SHP77 treated with DMSO at 0.1 percent for 48 hours (cell line): ENCODE data around the gene GH1.
"Not testable (repeated sequence)": the region's sequence is repeated elsewhere in the genome, so short reads cannot be mapped to it uniquely, and the experiment has no call there.

Experiments used
- DNase-seq: peaks from one replicate; lab custom pipeline; 2025; lab: John Stamatoyannopoulos, UW

GH1 gene

DNA sequence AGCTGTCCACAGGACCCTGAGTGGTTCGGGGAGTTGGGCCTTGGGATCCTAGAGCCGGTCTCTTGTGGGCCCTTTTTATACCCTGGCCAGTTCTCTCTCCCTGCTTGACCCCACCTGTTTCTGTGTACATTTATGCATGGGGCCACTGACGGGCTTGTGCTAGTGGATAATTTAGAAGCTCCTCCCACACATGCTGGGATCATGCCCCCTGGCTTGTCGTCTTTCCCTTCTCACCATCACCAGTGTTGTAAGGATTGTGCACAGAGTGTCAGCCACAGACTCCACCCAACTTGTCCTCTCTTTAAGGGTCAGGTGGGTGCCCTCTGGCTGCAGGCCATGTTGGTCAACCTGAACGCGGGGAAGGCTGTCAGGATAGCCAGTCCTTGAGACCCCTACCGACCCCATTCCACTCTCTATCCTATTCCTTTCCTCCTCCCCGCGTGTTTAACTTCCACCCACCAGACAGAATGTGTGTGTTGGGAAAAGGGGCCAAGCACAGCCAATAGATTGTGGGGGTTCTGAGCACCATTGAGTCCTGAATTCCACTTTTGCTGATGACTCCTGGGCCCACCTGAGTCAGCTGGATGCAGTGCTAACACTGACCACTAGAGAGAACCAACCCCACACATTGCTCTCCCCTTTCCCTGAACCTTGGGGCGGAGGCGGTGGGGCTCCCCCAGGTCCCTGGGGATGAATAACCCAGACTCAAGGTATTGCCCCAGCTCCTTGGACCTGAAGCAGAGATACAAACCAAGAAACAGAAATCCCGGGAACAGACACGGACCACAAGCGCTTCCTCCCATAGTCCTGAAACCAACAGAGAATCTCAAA, 21.9 kb downstream of the GH1 start, which contains the start of gene CSH1:
Gene CSH1, minus strand, starts transcription at position 51 of the 831 bp plus-strand sequence. CDS start 63 bp downstream, outside the sequence.
- not testable (repeated sequence) for DNase-seq

- not testable (repeated sequence) for DNase-seq
These were observed 23.8 kb downstream of the GH1 start for GRCh38 chr17:63894821-63895220.

- not testable (repeated sequence) for DNase-seq
These were observed 24.6 kb downstream of the GH1 start for GRCh38 chr17:63894021-63894420.

DNA sequence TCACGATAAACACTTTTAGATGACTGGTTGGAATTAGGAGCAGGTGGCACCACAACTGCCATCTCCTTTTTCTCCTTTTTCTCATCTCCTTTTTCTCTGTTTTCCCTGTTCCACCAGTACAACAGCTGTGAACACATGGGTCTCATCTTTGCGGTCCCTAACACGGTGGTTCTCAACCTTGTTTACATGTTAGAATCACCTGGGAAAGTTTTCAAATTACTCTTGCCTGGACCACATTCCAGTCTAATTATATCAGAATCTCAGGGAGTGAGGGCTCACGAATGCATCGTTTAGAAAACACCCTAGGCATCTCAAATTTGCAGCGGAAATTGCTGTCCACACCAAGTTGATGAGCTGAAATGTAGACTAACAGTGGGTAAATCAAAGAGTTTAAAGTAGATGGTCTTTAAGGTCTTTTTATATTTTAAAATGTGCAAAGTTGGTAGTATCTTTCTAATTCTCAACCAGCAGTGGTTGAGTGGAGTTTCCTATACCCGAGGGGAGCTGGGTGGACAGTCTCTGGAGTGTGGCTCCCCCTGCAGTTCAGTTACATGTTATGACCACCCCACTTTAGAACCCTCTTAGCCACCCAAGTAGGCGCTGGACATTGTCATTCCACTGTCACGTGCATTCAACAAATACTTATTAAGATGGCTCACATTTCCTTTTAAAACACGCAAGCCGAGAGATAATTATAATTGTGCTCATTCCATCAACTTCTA, 26.2 kb downstream of the GH1 start:
- not testable (repeated sequence) for DNase-seq

DNA sequence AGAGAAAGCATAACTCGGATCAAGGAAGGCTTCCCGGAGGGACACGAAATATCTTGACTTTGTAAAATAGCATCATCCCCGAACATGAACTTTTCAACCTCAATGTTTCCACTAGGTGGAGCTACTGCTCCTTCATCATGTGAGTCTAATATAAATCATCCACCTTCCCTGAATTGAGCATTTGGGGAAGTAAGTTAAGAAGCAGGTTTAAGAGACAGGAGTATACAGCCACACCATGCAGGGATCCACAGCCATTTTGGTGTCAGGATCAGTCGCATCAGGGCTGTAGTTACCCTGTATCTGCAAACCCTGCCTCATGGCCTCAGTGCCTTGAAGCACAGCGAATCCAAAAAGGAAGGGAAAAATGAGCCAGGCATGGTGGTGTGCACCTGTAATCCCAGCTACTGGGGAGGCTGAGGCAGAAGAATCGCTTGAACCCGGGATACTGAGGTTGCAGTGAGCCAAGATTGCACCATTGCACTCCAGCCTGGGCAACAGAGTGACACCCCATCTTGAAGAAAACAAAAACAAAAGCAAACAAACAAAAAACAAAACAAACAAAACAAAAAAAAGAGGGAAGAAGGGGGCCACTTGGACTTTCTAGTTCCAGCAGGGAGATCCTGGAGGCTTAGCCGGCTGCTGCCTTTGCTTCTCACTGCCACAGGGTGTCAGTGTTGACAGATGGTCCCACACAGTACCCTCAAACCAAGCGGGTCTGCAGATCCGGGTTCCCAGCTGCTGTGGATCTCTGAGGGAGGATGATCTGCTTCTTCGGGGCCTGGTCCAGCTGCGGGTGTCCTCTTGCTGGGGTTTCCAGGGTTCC, 29.4 kb downstream of the GH1 start:
- not testable (repeated sequence) for DNase-seq

- not testable (repeated sequence) for DNase-seq
These were observed 33.5 kb downstream of the GH1 start for GRCh38 chr17:63885119-63885518.

DNA sequence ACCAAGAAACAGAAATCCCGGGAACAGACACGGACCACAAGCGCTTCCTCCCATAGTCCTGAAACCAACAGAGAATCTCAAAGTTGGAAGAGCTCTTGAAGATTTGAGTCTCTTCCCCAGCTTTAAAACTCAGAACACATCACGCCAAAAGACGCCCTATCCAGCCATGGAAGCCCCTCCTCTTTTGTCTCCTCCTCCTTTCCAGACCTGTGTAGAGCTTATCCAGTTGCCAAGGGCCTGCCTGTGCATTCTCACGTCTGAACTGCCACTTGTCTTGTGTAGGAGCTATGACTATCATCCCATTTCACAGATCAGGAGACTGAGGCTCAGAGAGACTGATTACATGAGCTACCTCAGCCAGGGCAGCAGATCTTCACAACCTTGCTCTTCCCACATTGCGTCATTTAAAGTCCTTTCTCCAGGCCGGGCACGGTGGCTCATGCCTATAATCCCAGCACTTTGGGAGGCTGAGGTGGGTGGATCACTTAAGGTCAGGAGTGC, 36.0 kb downstream of the GH1 start:
- DNase-seq, result not testable (repeated sequence)

- DNase-seq, result peak; percentile 15
These were observed 36.6 kb downstream of the GH1 start, which contains the start of gene GH2 for GRCh38 chr17:63881935-63882601. GH2 (minus strand) TSS chr17:63881944; CDS start chr17:63881801, 143 bp downstream.

- DNase-seq, result not testable (repeated sequence)
These were observed 37.3 kb downstream of the GH1 start for GRCh38 chr17:63881337-63881736.

GRCh38 chr17:63880706-63881105, 37.9 kb downstream of the GH1 start:
- no peak for DNase-seq

- not testable (repeated sequence) for DNase-seq
These were observed 40.2 kb downstream of the GH1 start for GRCh38 chr17:63878413-63878812.

GRCh38 chr17:63874693-63875092, 43.9 kb downstream of the GH1 start:
- DNase-seq, result not testable (repeated sequence)

- not testable (repeated sequence) for DNase-seq
These were observed 44.5 kb downstream of the GH1 start for GRCh38 chr17:63874061-63874626.

- DNase-seq, result not testable (repeated sequence)
These were observed 45.1 kb downstream of the GH1 start, which contains the start of gene CSH2 for GRCh38 chr17:63873577-63873976. CSH2 (minus strand) TSS chr17:63873677; CDS start chr17:63873614, 63 bp downstream.

GRCh38 chr17:63871646-63872365, 46.8 kb downstream of the GH1 start:
- not testable (repeated sequence) for DNase-seq

- DNase-seq, result not testable (repeated sequence)
These were observed 48.4 kb downstream of the GH1 start for GRCh38 chr17:63870292-63870665.

DNA sequence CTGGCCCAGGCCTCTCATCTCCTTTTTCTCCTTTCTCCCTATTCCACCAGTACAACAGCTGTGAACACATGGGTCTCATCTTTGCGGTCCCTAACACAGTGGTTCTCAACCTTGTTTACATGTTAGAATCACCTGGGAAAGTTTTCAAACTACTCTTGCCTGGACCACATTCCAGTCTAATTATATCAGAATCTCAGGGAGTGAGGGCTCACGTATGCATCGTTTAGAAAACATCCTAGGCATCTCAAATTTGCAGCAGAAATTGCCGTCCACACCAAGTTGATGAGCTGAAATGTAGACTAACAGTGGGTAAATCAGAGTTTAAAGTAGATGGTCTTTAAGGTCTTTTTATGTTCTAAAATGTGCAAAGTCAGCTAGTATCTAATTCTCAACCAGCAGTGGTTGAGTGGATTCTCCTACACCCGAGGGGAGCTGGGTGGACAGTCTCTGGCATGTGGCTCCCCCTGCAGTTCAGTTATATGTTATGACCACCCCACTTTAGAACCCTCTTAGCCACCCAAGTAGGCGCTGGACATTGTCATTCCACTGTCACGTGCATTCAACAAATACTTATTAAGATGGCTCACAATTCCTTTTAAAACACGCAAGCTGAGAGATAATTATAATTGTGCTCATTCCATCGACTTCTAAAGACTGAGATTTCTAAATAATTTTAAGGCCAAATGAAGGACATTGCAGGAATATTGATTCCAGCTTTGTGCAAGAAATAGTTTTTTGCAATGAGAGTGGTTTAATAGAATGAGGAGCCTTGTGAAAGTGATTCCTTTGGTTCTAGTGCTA, 48.9 kb downstream of the GH1 start:
- DNase-seq, result not testable (repeated sequence)
